A549 (cell line): Measurements from ENCODE around the gene PLEKHA6. TPM values are rescaled to one million over a fixed set of nuclear protein-coding genes. Genes with fewer than 3 reads are reported as not detected.

Experiments
- ATAC-seq, 2 experiments: fragments of 200-7000 bp in 1 of 2; fragments of >200 bp in 1 of 2; cut with Nextera tagmentation in 1 of 2; cut with Tn5 transposase in 1 of 2; 3 replicates each; pipeline versions ENCODE4 v1.8.0 to v1.9.1; 2018 to 2020; ENCODE audit warnings: mild to moderate bottlenecking in 1 of 2, moderate library complexity in 1 of 2
- CTCF ChIA-PET: fragments of 300-600 bp; sonication (Branson Sonifier 250); formaldehyde crosslinking; extraction: SDS; loops from one replicate; lab custom pipeline; 2021; ENCODE audit warnings: antibody characterized with exemption, inconsistent platforms; lab: Yijun Ruan, JAX
- POLR2A ChIA-PET: fragments of 350-600 bp; formaldehyde crosslinking; extraction: SDS; loops from one replicate; lab custom pipeline; 2021; ENCODE audit warnings: antibody characterized with exemption, inconsistent platforms; lab: Yijun Ruan, JAX
- DNase-seq, 2 experiments: peaks; one replicate each; pipeline versions ENCODE4 v3.0.0 to v3.0.0-alpha.2; 2011 to 2016; ENCODE audit warnings: low read depth in 1 of 2, low spot score in 1 of 2
- FAIRE-seq: peaks from 2 replicates; lab custom pipeline; 2011; peaks lifted over from hg19 to GRCh38; lab: Jason Lieb, UNC
- H3K27ac ChIP-seq, 2 experiments: fragments of >200 bp; sonication (Bioruptor Twin); formaldehyde crosslinking; 3 replicates each; pipeline ENCODE4 v1.5.1; 2016 to 2017
- H3K4me1 ChIP-seq: fragments of >200 bp; sonication (Bioruptor Twin); formaldehyde crosslinking; 3 replicates; pipeline ENCODE4 v1.6.1; 2016
- H3K4me2 ChIP-seq: fragments of >200 bp; sonication (Bioruptor Twin); formaldehyde crosslinking; 3 replicates; pipeline ENCODE4 v1.6.1; 2016
- H3K4me3 ChIP-seq: fragments of >200 bp; sonication (Bioruptor Twin); formaldehyde crosslinking; 3 replicates; pipeline ENCODE4 v1.5.1; 2016
- H3K9me3 ChIP-seq: fragments of >200 bp; sonication (Bioruptor Twin); formaldehyde crosslinking; 3 replicates; pipeline ENCODE4 v1.6.1; 2016
- CHD2 ChIP-seq: fragments of 150-350 bp; IDR thresholded peaks from 2 replicates; pipeline ENCODE4 v1.6.1; 2014; ENCODE audit warnings: low read length; ENCODE audit not compliant: partially characterized antibody
- EHF ChIP-seq: fragments of 250-450 bp; sonication (Bioruptor Pico); IDR thresholded peaks from 2 replicates; pipeline ENCODE4 v1.5.0; 2020; ENCODE audit warnings: mild to moderate bottlenecking
- HEYL ChIP-seq: fragments of 250-450 bp; sonication (Bioruptor Pico); IDR thresholded peaks from 2 replicates; pipeline ENCODE4 v1.8.0; 2021; ENCODE audit warnings: mild to moderate bottlenecking, moderate library complexity
- HOXB13 ChIP-seq: fragments of 250-450 bp; sonication (Bioruptor Pico); IDR thresholded peaks from 2 replicates; pipeline ENCODE4 v1.5.0; 2020; ENCODE audit warnings: low read depth, mild to moderate bottlenecking, moderate library complexity
- JUNB ChIP-seq: fragments of >200 bp; sonication (Bioruptor Twin); formaldehyde crosslinking; IDR thresholded peaks from 2 replicates; pipeline ENCODE4 v1.6.1; 2016
- KDM5A ChIP-seq: fragments of 200-600 bp; sonication (generic); IDR thresholded peaks from 2 replicates; pipeline ENCODE4 v1.6.1; 2016; ENCODE audit warnings: antibody characterized with exemption, mild to moderate bottlenecking
- MAFK ChIP-seq: fragments of 450-650 bp; IDR thresholded peaks from 2 replicates; pipeline ENCODE4 v1.6.1; 2014; ENCODE audit not compliant: partially characterized antibody
- NFE2L2 ChIP-seq: fragments of 150-350 bp; conservative IDR thresholded peaks from 2 replicates; pipeline ENCODE4 v1.6.1; 2014; ENCODE audit warnings: low read length
- POLR2A ChIP-seq: IDR thresholded peaks from 2 replicates; pipeline ENCODE4 v1.6.1; 2012; ENCODE audit warnings: mild to moderate bottlenecking, low read length
- RARB ChIP-seq: fragments of 250-450 bp; sonication (Bioruptor Pico); IDR thresholded peaks from 2 replicates; pipeline ENCODE4 v1.8.0; 2021; ENCODE audit warnings: mild to moderate bottlenecking, moderate library complexity
- RFX5 ChIP-seq: fragments of 450-650 bp; IDR thresholded peaks from 2 replicates; pipeline ENCODE4 v1.7.1; 2014; ENCODE audit warnings: antibody characterized with exemption, mild to moderate bottlenecking, moderate library complexity
- USF2 ChIP-seq: fragments of 450-650 bp; IDR thresholded peaks from 2 replicates; pipeline ENCODE4 v1.6.1; 2014; ENCODE audit warnings: antibody characterized with exemption
- ZFP36 ChIP-seq: fragments of 450-650 bp; IDR thresholded peaks from 2 replicates; pipeline ENCODE4 v1.6.1; 2014; ENCODE audit warnings: borderline replicate concordance; ENCODE audit not compliant: partially characterized antibody
- ZNF302 ChIP-seq: fragments of 250-450 bp; sonication (Bioruptor Pico); IDR thresholded peaks from 2 replicates; pipeline ENCODE4 v1.9.0; 2021; ENCODE audit warnings: inconsistent platforms, mild to moderate bottlenecking, moderate library complexity
- WGBS: methylation state at CpG from one replicate; pipeline ENCODE4 v1.1.6; 2017; ENCODE audit errors: missing lambda C conversion rate; 5-methylcytosine and 5-hydroxymethylcytosine counted together
- polyA plus RNA-seq, 4 experiments: library from polyadenylated mRNA; depleted of rRNA in 3 of 4; stranded (reverse); fragments of >200 nt; fragmentation: RNase III in 1 of 4; extraction: RNeasy Plus Mini Kit Qiagen cat#74134 plus additional on column Dnase treatment in 1 of 4; gene quantifications; 2 replicates in 3 of 4; 3 replicates in 1 of 4; pipeline ENCODE4 v1.2.3, GENCODE V29; 2011 to 2017
- TF ChIP-seq, protein P1 (sequence below): fragments of 250-450 bp; sonication (Bioruptor Pico); IDR thresholded peaks from 2 replicates; pipeline ENCODE4 v1.5.0; 2020; ENCODE audit warnings: low read depth, mild to moderate bottlenecking, moderate library complexity
- TF ChIP-seq, protein P2 (sequence below): IDR thresholded peaks from 2 replicates; pipeline ENCODE4 v1.6.1; 2012; ENCODE audit warnings: low read depth, borderline replicate concordance
- TF ChIP-seq, protein P3 (sequence below): fragments of 150-350 bp; IDR thresholded peaks from 2 replicates; pipeline ENCODE4 v1.6.1; 2014; ENCODE audit warnings: low read depth, mild to moderate bottlenecking, low read length
- TF ChIP-seq, protein P4 (sequence below): fragments of >200 bp; sonication (Bioruptor Twin); formaldehyde crosslinking; IDR thresholded peaks from 3 replicates; pipeline ENCODE4 v1.6.1; 2016
- TF ChIP-seq, protein P5 (sequence below): fragments of >200 bp; sonication (Bioruptor Twin); formaldehyde crosslinking; IDR thresholded peaks from 2 replicates; pipeline ENCODE4 v1.6.1; 2016

The PLEKHA6 gene
- polyA plus RNA-seq, 2 of the 4 experiments (the other 2 are of a cell fraction): 13.0 to 26.2 TPM

GRCh38 chr1:204171751-204172178, 188.0 kb downstream of the PLEKHA6 start (continued):
- TF ChIP-seq, protein P1, sequence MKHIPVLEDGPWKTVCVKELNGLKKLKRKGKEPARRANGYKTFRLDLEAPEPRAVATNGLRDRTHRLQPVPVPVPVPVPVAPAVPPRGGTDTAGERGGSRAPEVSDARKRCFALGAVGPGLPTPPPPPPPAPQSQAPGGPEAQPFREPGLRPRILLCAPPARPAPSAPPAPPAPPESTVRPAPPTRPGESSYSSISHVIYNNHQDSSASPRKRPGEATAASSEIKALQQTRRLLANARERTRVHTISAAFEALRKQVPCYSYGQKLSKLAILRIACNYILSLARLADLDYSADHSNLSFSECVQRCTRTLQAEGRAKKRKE (CRISPR knock-in tag): peak; percentile 100
- peak; percentile 98 for TF ChIP-seq EHF
- no peak for TF ChIP-seq HEYL (CRISPR knock-in tag)
- TF ChIP-seq MAFK: no peak
- TF ChIP-seq KDM5A: no peak
- TF ChIP-seq USF2: no peak
- peak; percentile 78 for TF ChIP-seq JUNB
- TF ChIP-seq NFE2L2: no peak
- TF ChIP-seq, all 56 proteins: peak for 16

- H3K27ac ChIP-seq: no peak overlapping the region
- H3K4me1 ChIP-seq: peaks cover 5% of the 10 kb centered on the region; the same call in 2 of the 3 replicates
- H3K9me3 ChIP-seq: peaks cover 20% of the 10 kb centered on the region
- H3K4me2 ChIP-seq: no peak overlapping the region
- TF ChIP-seq RARB (CRISPR knock-in tag) (no peak), RFX5 (no peak), POLR2A (no peak), EHF (no peak), ZNF302 (CRISPR knock-in tag) (no peak), NFE2L2 (no peak), HOXB13 (CRISPR knock-in tag) (no peak), ZFP36 (no peak), CHD2 (no peak), USF2 (no peak)
- TF ChIP-seq, protein P2, sequence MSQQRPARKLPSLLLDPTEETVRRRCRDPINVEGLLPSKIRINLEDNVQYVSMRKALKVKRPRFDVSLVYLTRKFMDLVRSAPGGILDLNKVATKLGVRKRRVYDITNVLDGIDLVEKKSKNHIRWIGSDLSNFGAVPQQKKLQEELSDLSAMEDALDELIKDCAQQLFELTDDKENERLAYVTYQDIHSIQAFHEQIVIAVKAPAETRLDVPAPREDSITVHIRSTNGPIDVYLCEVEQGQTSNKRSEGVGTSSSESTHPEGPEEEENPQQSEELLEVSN: no peak
- TF ChIP-seq, protein P3, sequence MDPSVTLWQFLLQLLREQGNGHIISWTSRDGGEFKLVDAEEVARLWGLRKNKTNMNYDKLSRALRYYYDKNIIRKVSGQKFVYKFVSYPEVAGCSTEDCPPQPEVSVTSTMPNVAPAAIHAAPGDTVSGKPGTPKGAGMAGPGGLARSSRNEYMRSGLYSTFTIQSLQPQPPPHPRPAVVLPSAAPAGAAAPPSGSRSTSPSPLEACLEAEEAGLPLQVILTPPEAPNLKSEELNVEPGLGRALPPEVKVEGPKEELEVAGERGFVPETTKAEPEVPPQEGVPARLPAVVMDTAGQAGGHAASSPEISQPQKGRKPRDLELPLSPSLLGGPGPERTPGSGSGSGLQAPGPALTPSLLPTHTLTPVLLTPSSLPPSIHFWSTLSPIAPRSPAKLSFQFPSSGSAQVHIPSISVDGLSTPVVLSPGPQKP: no peak
- TF ChIP-seq, protein P1 (CRISPR knock-in tag): no peak
- TF ChIP-seq, protein P4, sequence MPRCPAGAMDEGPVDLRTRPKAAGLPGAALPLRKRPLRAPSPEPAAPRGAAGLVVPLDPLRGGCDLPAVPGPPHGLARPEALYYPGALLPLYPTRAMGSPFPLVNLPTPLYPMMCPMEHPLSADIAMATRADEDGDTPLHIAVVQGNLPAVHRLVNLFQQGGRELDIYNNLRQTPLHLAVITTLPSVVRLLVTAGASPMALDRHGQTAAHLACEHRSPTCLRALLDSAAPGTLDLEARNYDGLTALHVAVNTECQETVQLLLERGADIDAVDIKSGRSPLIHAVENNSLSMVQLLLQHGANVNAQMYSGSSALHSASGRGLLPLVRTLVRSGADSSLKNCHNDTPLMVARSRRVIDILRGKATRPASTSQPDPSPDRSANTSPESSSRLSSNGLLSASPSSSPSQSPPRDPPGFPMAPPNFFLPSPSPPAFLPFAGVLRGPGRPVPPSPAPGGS: no peak
- TF ChIP-seq, protein P5, sequence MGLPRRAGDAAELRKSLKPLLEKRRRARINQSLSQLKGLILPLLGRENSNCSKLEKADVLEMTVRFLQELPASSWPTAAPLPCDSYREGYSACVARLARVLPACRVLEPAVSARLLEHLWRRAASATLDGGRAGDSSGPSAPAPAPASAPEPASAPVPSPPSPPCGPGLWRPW: no peak
- TF ChIP-seq, all 56 proteins: peak for 0
- ChIA-PET POLR2A (no interaction called here), CTCF (interaction anchor here (0.7 to 16.3 kb wide), 11 partner anchors 9 to 636 kb away, joined by 3 to 314 read pairs (median 5); no protein-coding TSS in a partner anchor)
- DNase-seq (no peak), FAIRE-seq (no peak), ATAC-seq (no peak)
- WGBS: 62% methylated on average over 3 of the region's 3 CpGs
- H3K4me3 ChIP-seq: no peak overlapping the region
Observed at GRCh38 chr1:204170494-204171155, 189.1 kb downstream of the PLEKHA6 start.
